Measurements from ENCODE around the gene FGF10.

FGF10 gene

GRCh38 chr5:44387921-44388320, 1.3 kb downstream of the FGF10 start:
- Histone ChIP-seq H3K36me3 (no peaks in the 10 kb centered on the region), H3K27ac (peak overlapping the region in 1 of 2 donors; percentile 54), H3K9me3 (no peaks in the 10 kb centered on the region), H3K27me3 (peaks cover 0 to 6% of the 10 kb centered on the region in 2 donors), H3K4me3 (peak overlapping the region; percentile 51 to 60), H3K4me1 (peaks cover 0 to 26% (median 16%) of the 10 kb centered on the region in 4 donors)
- DNase-seq = no peak
- no peak for TF ChIP-seq CTCF (IDR thresholded peaks at IDR 0.05)
- intact Hi-C loops (cut with DNase I; ENCODE audit: low total_unique reads) = no loop called here

- Histone ChIP-seq H3K36me3 (no peaks in the 10 kb centered on the region), H3K4me3 (peak overlapping the region; percentile 51 to 60), H3K27me3 (peaks cover 0 to 6% of the 10 kb centered on the region in 2 donors), H3K27ac (no peak overlapping the region), H3K9me3 (no peaks in the 10 kb centered on the region), H3K4me1 (peaks cover 0 to 26% (median 16%) of the 10 kb centered on the region in 4 donors)
- no peak for TF ChIP-seq CTCF (IDR thresholded peaks at IDR 0.05)
- no peak for DNase-seq
- intact Hi-C loops (cut with DNase I; ENCODE audit: low total_unique reads) = no loop called here
Measured at GRCh38 chr5:44387406-44387805, 1.8 kb downstream of the FGF10 start.

GRCh38 chr5:44385291-44385900, 3.8 kb downstream of the FGF10 start:
- DNase-seq = no peak
- H3K4me3 ChIP-seq = no peak overlapping the region
- no peak overlapping the region for H3K27ac ChIP-seq
- H3K27me3 ChIP-seq = peaks cover 0 to 6% of the 10 kb centered on the region in 2 donors
- H3K36me3 ChIP-seq = no peaks in the 10 kb centered on the region
- H3K4me1 ChIP-seq = peaks cover 0 to 26% (median 16%) of the 10 kb centered on the region in 4 donors
- no peak for TF ChIP-seq CTCF (IDR thresholded peaks at IDR 0.05)
- no peaks in the 10 kb centered on the region for H3K9me3 ChIP-seq
- intact Hi-C loops (cut with DNase I; ENCODE audit: low total_unique reads) = no loop called here

GRCh38 chr5:44384816-44385215, 4.4 kb downstream of the FGF10 start:
- no peaks in the 10 kb centered on the region for H3K36me3 ChIP-seq
- intact Hi-C loops (cut with DNase I; ENCODE audit: low total_unique reads) = no loop called here
- no peak overlapping the region for H3K27ac ChIP-seq
- no peak for TF ChIP-seq CTCF (IDR thresholded peaks at IDR 0.05)
- no peak overlapping the region for H3K4me3 ChIP-seq
- H3K4me1 ChIP-seq = peaks cover 0 to 22% (median 13%) of the 10 kb centered on the region in 4 donors
- peaks cover 0 to 6% of the 10 kb centered on the region in 2 donors for H3K27me3 ChIP-seq
- H3K9me3 ChIP-seq = no peaks in the 10 kb centered on the region
- DNase-seq = no peak

- no peak for TF ChIP-seq CTCF (IDR thresholded peaks at IDR 0.05)
- no peaks in the 10 kb centered on the region for H3K9me3 ChIP-seq
- peaks cover 0 to 8% (median 3%) of the 10 kb centered on the region in 4 donors for H3K4me1 ChIP-seq
- no peaks in the 10 kb centered on the region for H3K36me3 ChIP-seq
- H3K27me3 ChIP-seq = peaks cover 0 to 4% of the 10 kb centered on the region in 2 donors
- no peak for DNase-seq
- intact Hi-C loops (cut with DNase I; ENCODE audit: low total_unique reads) = no loop called here
- H3K27ac ChIP-seq = no peak overlapping the region
- H3K4me3 ChIP-seq = no peak overlapping the region
Measured at GRCh38 chr5:44382894-44383293, 6.3 kb downstream of the FGF10 start.

Data from tibial artery (tissue), 4 donors.